ENCODE results near the gene DSTN.

Gene DSTN

GRCh38 chr20:17643531-17644188, 73.8 kb downstream of the DSTN start:
- H3K36me3 ChIP-seq: peaks cover 12 to 35% (median 28%) of the 10 kb centered on the region in 3 donors
- TF ChIP-seq CTCF (IDR thresholded peaks at IDR 0.05): no peak
- no peak overlapping the region for H3K4me3 ChIP-seq
- intact Hi-C loops (cut with DNase I; ENCODE audit: low total_unique reads): no loop called here
- no peak for DNase-seq
- no peaks in the 10 kb centered on the region for H3K27me3 ChIP-seq
- peak overlapping the region; percentile 26 to 65 for H3K27ac ChIP-seq
- H3K4me1 ChIP-seq: peaks cover 0 to 63% (median 45%) of the 10 kb centered on the region in 4 donors
- no peaks in the 10 kb centered on the region for H3K9me3 ChIP-seq

DNA sequence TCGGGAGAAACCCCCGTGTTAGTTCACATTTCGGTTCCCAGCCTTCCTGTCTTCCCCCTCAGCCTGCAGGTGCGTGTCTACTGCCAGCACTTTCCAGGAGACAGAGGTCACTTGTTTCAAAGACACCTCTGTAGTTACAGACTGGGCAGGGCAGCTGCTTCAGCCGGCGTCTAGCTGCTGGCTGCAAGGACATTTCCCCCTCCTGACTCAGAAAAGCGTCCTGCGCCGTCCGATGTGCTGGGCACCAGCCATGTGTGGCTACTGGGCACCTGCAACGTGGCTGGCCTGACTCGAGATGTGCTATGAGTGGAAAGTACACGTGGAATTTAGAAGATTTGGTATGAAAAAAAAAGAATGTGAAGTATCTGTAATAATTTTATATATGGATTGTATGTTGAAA, 74.6 kb downstream of the DSTN start:
- Histone ChIP-seq H3K4me1 (peaks cover 0 to 69% (median 51%) of the 10 kb centered on the region in 4 donors), H3K4me3 (no peak overlapping the region), H3K27ac (peak overlapping the region; percentile 26 to 65), H3K27me3 (no peaks in the 10 kb centered on the region), H3K9me3 (no peaks in the 10 kb centered on the region), H3K36me3 (peaks cover 12 to 31% (median 20%) of the 10 kb centered on the region in 3 donors)
- intact Hi-C loops (cut with DNase I; ENCODE audit: low total_unique reads): no loop called here
- DNase-seq: no peak
- TF ChIP-seq CTCF (IDR thresholded peaks at IDR 0.05): no peak

DNA sequence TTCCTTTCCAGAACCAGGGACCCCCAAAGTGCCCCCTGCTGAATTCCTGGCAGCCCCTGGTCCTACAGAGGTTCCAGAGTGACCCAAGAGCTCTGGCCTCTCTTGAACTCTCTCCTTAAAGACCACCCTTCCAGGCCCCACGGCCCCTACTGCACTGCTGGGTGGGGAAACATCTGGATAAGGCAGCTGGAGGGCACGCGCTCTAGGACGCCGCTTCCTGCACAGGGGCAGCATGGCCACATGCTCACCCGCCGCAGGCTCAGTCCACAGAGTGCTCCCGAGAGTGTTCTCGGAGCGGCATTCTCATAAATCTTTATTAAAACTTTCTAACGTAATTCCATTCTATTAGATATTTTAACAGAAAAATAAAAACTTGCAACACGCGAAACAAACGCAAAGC, 75.1 kb downstream of the DSTN start:
- Histone ChIP-seq H3K27me3 (no peaks in the 10 kb centered on the region), H3K4me1 (peaks cover 0 to 74% (median 53%) of the 10 kb centered on the region in 4 donors), H3K4me3 (no peak overlapping the region), H3K27ac (peak overlapping the region; percentile 26 to 65), H3K9me3 (no peaks in the 10 kb centered on the region), H3K36me3 (peaks cover 11 to 29% (median 18%) of the 10 kb centered on the region in 3 donors)
- TF ChIP-seq CTCF (IDR thresholded peaks at IDR 0.05): no peak
- no peak for DNase-seq
- intact Hi-C loops (cut with DNase I; ENCODE audit: low total_unique reads): no loop called here

DNA sequence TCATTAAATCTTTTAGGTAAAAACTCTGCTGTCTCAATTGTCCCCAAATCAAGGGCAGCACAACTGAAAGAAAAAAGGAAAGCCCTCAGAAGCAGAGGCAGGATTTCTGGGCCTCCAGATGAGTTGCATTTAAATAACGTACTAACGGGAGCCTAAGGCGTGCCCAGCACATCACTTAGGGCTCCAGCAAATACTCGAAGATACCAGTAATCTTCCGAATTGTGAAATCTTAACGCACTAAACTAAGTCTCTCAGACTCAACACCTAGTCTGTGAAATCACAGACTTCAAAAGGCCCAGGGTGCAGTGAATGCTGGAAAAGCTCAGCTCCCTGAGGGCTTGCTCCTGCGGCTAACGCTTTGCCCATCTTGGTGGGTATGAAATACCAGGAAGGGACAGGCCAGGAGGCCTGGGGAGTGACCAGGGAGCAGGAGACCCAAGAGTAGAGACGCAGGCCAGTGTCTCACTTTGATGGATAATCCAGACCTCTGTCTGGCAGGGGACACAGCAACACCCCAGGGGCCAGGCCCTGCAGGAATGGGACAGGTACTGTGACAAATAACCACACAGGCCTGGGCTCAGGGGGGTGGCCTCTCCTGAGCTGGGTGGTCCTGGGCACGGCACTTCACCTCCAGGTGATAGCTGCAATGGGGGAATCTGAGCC, 75.8 kb downstream of the DSTN start:
- peaks cover 5 to 22% (median 14%) of the 10 kb centered on the region in 3 donors for H3K36me3 ChIP-seq
- peaks cover 0 to 81% (median 57%) of the 10 kb centered on the region in 4 donors for H3K4me1 ChIP-seq
- no peaks in the 10 kb centered on the region for H3K27me3 ChIP-seq
- TF ChIP-seq CTCF (IDR thresholded peaks at IDR 0.05): no peak
- H3K27ac ChIP-seq: no peak overlapping the region
- no peak for DNase-seq
- intact Hi-C loops (cut with DNase I; ENCODE audit: low total_unique reads): no loop called here
- no peak overlapping the region for H3K4me3 ChIP-seq
- H3K9me3 ChIP-seq: no peaks in the 10 kb centered on the region

DNA sequence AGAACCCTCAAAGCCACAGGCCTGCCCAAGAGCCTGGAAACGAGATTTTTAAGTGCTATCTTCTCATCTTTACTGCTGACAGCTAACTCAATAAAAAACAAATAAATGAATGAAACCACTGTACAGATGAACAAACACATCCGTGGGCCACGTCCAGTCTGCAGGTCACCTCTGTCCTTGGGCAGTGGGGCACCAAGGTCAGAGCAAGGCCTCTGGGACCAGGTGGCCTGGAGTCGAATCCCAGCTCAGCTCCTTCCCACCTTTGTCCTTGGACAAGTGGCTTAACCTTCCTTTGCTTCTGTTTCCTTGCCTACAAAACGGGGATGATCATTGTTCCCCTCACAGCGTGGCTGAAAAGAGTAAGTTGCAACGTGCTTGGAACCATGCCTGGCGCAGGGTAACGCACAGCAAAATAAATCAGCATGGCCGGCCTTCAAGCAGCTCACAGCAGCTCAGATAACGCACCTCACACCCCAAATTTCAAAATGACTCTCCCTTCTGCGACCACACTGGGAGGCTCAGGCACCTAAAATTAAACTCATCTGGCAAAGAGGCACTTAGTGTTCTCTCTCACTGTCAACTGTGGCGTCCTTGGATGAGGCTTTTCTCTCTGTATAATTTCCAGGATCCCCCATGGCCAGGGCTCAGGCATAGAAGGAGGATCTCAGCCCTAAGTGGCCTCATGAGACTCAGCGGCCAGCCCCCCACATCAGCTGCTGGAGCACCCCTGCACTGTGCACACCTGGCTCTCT, 76.5 kb downstream of the DSTN start:
- Histone ChIP-seq H3K27ac (peak overlapping the region in 1 of 2 donors; percentile 61), H3K27me3 (no peaks in the 10 kb centered on the region), H3K4me3 (no peak overlapping the region), H3K36me3 (peaks cover 2 to 15% (median 12%) of the 10 kb centered on the region in 3 donors), H3K9me3 (no peaks in the 10 kb centered on the region), H3K4me1 (peaks cover 0 to 81% (median 59%) of the 10 kb centered on the region in 4 donors)
- DNase-seq: no peak
- intact Hi-C loops (cut with DNase I; ENCODE audit: low total_unique reads): no loop called here
- TF ChIP-seq CTCF (IDR thresholded peaks at IDR 0.05): no peak
